Activated CD4-positive, CD25-positive, alpha-beta regulatory T cell treated with anti-CD3 and anti-CD28 coated beads, Interleukin-2, amount 50 U/mL, for 24 hours (primary cell): ENCODE results near the gene ATPAF1.
"Not testable (repeated sequence)": the region's sequence is repeated elsewhere in the genome, so short reads cannot be mapped to it uniquely, and the experiment has no call there.

Experiments used
- ATAC-seq, 2 donors: fragments of 150-1000 bp; cut with Tn5 transposase; one replicate each; pipeline ENCODE4 v1.10.0; 2021; ENCODE audit warnings: mild to moderate bottlenecking in 1 of 2, moderate library complexity in 1 of 2

The ATPAF1 gene

GRCh38 chr1:46667782-46668760 is at the start of gene ATPAF1:
ATPAF1 (minus strand) TSS chr1:46668364; CDS start chr1:46668322, 42 bp downstream.
- ATAC-seq = peak; percentile 81 to 90

- no peak for ATAC-seq
Measured at GRCh38 chr1:46717654-46718053, 49.5 kb upstream of the ATPAF1 start.

DNA sequence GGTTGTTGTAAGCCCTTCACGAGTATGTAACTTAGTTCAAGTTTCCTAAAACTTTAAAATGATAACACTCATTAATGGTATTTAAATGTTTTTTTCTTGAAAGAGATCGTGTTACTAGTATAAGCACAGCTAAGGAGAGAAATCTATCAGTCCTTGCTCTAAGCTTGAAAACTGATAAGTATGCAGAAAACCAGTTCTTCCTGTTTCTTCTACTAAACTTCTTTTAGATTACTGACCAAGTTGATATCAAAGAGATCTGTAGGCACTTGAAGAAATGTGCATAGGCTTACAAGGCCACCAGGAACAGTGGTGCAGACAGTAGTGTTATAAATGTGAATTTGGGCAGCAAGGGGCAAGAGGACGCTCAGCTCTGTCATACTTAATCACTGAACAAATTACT is 46.8 kb upstream of the ATPAF1 start:
- ATAC-seq = no peak

DNA sequence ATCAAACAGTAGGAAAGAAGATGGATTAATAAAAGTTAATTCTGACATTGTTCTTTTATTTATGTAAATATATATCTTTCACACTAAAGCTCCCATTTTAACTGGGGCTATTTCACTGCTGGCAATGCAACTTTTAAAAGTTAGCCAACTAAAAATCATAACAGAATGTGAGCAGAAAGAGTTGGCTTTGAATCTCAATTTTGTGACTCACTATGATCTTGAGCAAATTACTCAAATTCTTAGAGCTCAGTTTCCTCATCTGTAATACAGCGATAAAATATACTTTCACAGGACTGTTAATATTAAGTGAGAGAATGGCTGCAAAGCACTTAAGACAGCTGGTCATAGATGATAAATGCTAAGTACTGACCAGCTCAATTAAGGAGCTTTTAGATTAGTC is 40.0 kb upstream of the ATPAF1 start:
- no peak for ATAC-seq

DNA sequence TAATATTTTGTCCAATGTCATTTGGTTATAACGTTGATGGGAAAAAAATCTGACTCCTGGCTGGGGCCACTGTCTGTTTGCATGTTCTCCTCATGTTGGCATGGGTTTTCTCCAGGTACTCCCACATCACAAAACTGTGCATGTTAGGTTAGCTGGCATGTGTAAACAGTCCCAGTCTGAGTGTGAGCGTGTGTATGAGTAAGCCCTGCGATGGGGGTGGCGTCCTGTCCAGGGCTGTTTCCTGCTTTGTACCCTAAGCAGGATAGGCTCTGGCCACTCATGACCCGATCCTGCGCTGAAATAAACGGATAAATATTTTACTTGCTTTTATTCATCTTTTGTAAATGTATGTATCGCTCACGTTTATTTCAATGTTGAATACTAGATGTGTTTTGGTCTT is 37.2 kb upstream of the ATPAF1 start:
- no peak for ATAC-seq

- no peak for ATAC-seq
Measured at GRCh38 chr1:46703927-46704641, 35.9 kb upstream of the ATPAF1 start.

DNA sequence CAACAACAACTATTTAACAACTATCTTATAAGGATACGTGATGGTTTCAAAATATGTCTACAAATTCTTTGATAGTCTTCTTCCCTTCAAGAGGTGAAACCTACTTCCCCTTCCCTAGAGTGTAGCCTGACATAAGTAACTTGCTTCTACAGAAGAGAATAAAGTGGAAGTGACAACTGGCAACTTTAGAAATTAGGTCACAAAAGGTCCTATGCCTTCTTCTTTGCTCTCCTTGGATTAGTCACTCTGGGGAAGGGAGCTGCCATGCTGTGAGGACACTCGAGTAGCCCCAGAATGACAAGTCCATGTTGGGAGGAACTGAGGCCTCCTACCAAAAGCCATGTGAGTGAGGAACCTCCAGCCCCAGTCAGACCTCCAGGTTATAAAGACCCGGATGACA is 31.5 kb upstream of the ATPAF1 start:
- no peak for ATAC-seq

- ATAC-seq = no peak
Measured at GRCh38 chr1:46697053-46697452, 28.9 kb upstream of the ATPAF1 start.

- not testable (repeated sequence) for ATAC-seq
Measured at GRCh38 chr1:46694676-46695075, 26.5 kb upstream of the ATPAF1 start.

- ATAC-seq = no peak
Measured at GRCh38 chr1:46692811-46693770, 24.9 kb upstream of the ATPAF1 start.

- ATAC-seq = no peak
Measured at GRCh38 chr1:46691997-46692790, 24.0 kb upstream of the ATPAF1 start.

DNA sequence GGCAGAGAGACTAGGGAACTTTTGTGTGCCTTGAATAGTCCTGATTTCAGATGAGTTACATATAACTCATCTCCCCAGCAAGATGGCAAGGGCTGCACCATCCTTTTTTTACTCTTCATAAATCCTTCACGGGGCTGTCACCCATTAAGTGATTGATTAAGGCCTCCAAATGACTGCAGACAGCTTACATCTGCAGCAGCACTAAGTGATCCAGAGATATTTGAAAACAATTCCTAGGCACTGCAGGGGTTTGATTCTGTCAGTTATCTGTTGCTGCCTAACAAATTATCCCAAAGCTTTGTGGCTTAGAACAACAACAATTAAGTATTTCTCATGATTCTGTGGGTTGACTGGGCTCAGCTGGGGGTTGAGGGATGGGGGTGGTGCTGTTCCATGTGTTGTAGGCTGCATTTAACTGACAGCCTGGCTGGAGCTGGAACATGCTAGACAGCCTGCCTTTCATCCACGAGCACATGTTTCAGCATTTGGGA is 22.8 kb upstream of the ATPAF1 start:
- no peak for ATAC-seq

DNA sequence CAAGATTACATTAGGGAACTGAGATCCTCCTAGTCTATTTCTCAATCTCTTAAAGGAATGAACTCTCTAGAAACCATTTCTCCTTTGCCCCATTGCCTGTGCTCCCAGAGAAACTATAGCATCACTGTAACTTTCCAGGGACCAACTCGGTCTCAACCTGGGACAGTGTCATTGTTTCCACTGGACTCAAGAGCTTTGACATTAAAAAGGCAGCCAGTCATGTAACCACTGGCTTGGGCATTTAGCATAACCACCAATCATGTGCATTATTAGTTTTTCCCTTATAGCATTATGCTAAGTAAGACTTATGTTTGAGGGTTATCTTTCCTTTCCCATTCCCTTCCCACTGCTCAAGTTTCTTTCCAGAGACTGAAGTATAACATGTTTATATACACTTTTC is 21.7 kb upstream of the ATPAF1 start:
- no peak for ATAC-seq

- no peak for ATAC-seq
Measured at GRCh38 chr1:46689356-46689755, 21.2 kb upstream of the ATPAF1 start.

GRCh38 chr1:46687921-46688509 is 19.9 kb upstream of the ATPAF1 start:
- no peak for ATAC-seq

- ATAC-seq = no peak
Measured at GRCh38 chr1:46687093-46687659, 19.0 kb upstream of the ATPAF1 start.

DNA sequence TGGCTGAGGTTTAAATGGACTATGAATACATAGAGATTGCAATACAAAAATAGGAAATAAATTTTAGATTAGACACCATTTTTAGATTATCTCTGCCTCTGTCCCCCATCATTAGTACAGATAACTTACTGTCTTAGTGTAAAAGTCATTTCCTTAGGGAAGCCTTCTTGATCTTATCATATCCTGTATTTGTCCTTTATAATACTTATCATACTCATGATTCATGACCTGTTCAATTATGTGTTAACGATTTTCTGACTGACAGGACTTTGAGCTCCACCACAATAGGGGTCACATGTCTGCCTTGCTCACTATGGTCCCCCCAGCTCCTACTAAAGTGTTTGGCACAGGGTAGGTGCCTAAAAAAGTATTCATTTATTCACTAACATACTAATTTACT is 18.1 kb upstream of the ATPAF1 start:
- no peak for ATAC-seq

DNA sequence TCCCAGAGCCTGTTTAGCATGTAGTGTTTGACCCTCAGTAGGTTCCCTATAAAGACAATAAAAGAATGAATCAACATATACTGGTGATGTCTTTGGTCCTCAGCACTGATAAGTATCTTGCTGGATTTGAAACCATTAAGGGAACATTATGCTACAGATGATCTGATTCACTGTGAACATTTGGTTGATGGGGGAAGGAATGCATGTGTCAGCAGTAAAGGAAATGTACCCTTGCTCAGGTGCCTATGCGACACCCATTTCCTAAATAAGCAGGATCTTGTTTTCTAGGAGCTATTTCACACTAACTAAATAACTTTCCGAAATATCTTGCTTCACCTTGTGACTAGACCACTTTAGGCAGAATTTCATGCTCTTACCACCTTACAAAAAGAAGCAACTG is 16.5 kb upstream of the ATPAF1 start:
- no peak for ATAC-seq

DNA sequence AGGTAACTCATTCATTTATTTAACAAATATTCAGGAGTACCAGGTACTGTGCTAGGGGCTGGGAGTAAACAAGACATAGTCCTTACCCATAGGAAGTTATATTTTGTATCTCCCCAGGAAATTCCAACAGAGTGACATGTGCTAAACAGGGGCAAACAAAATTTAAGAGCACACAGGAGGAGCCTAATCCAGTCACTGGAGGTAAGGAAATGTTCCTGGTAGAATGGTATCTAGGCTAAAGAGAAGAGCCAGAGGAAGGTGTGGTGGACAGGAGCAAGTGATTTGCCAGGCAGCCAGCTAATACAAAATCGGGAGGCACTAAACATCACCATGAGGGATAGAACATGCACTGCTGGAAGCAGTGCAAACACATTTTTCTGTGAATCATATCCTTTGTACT is 13.9 kb upstream of the ATPAF1 start:
- ATAC-seq = no peak

- ATAC-seq = no peak
Measured at GRCh38 chr1:46681333-46682034, 13.3 kb upstream of the ATPAF1 start.
